Measurements from ENCODE around the gene ARG1.

ARG1 gene

GRCh38 chr6:131547488-131547887 lies 25.5 kb upstream of the ARG1 start:
- no peak overlapping the region for H3K4me3 ChIP-seq (ENCODE audit: low read depth, low read length)
- DNase-seq (ENCODE audit: low read depth), result no peak
- no peak for TF ChIP-seq CTCF (IDR thresholded peaks at IDR 0.05; ENCODE audit: control insufficient read depth, extremely low read depth, insufficient read depth)

- no peak for TF ChIP-seq CTCF (IDR thresholded peaks at IDR 0.05; ENCODE audit: control insufficient read depth, extremely low read depth, insufficient read depth)
- no peak overlapping the region for H3K4me3 ChIP-seq (ENCODE audit: low read depth, low read length)
- peak; percentile 95 for DNase-seq (ENCODE audit: low read depth)
Measured at GRCh38 chr6:131548441-131548840, 24.6 kb upstream of the ARG1 start.

- no peak for TF ChIP-seq CTCF (IDR thresholded peaks at IDR 0.05; ENCODE audit: control insufficient read depth, extremely low read depth, insufficient read depth)
- H3K4me3 ChIP-seq (ENCODE audit: low read depth, low read length), result no peak overlapping the region
- no peak for DNase-seq (ENCODE audit: low read depth)
Measured at GRCh38 chr6:131549811-131550210, 23.2 kb upstream of the ARG1 start.

- DNase-seq (ENCODE audit: low read depth), result no peak
- no peak overlapping the region for H3K4me3 ChIP-seq (ENCODE audit: low read depth, low read length)
- TF ChIP-seq CTCF (IDR thresholded peaks at IDR 0.05; ENCODE audit: control insufficient read depth, extremely low read depth, insufficient read depth), result no peak
Measured at GRCh38 chr6:131551902-131552301, 21.1 kb upstream of the ARG1 start.

GRCh38 chr6:131552572-131552971 lies 20.5 kb upstream of the ARG1 start:
- no peak overlapping the region for H3K4me3 ChIP-seq (ENCODE audit: low read depth, low read length)
- DNase-seq (ENCODE audit: low read depth), result no peak
- TF ChIP-seq CTCF (IDR thresholded peaks at IDR 0.05; ENCODE audit: control insufficient read depth, extremely low read depth, insufficient read depth), result no peak

- no peak for TF ChIP-seq CTCF (IDR thresholded peaks at IDR 0.05; ENCODE audit: control insufficient read depth, extremely low read depth, insufficient read depth)
- DNase-seq (ENCODE audit: low read depth), result no peak
Measured at GRCh38 chr6:131555992-131556391, 17.0 kb upstream of the ARG1 start.

GRCh38 chr6:131558922-131559321 lies 14.1 kb upstream of the ARG1 start:
- no peak for DNase-seq (ENCODE audit: low read depth)
- TF ChIP-seq CTCF (IDR thresholded peaks at IDR 0.05; ENCODE audit: control insufficient read depth, extremely low read depth, insufficient read depth), result no peak
- H3K4me3 ChIP-seq (ENCODE audit: low read depth, low read length), result no peak overlapping the region

More at GRCh38 chr6:131555992-131556391, 17.0 kb upstream of the ARG1 start:
- H3K4me3 ChIP-seq (ENCODE audit: low read depth, low read length), result no peak overlapping the region
